Mesodermal cell (in vitro differentiated cells): Measurements from ENCODE around the gene APBA2.

Source experiments
- H3K27ac ChIP-seq: 2 replicates; pipeline ENCODE4 v1.7.0; 2013; ENCODE audit warnings: mild to moderate bottlenecking, low read depth, low read length, moderate library complexity; ENCODE audit not compliant: severe bottlenecking
- H3K36me3 ChIP-seq: 2 replicates; pipeline ENCODE4 v1.7.1; 2013; ENCODE audit warnings: mild to moderate bottlenecking, low read length, moderate library complexity; ENCODE audit not compliant: control insufficient read depth, insufficient read depth
- H3K4me1 ChIP-seq: one replicate; pipeline ENCODE4 v1.7.1; 2013; ENCODE audit warnings: mild to moderate bottlenecking, low read length; ENCODE audit not compliant: insufficient read depth, control insufficient read depth, poor library complexity, severe bottlenecking
- H3K4me3 ChIP-seq: 2 replicates; pipeline ENCODE4 v1.7.0; 2013; ENCODE audit warnings: low read length, control low read depth, mild to moderate bottlenecking; ENCODE audit not compliant: insufficient read depth, poor library complexity, severe bottlenecking; ENCODE audit errors: extremely low read depth
- H3K9me3 ChIP-seq: 2 replicates; pipeline ENCODE4 v1.7.1; 2013; ENCODE audit warnings: mild to moderate bottlenecking, low read length, moderate library complexity; ENCODE audit not compliant: control insufficient read depth
- WGBS, 2 experiments: methylation state at CpG; one replicate each; pipeline ENCODE4 v1.1.5; 2013; ENCODE audit warnings: missing lambda C conversion rate in 2 of 2; ENCODE audit not compliant: insufficient coverage in 2 of 2; 5-methylcytosine and 5-hydroxymethylcytosine counted together

APBA2 gene

DNA sequence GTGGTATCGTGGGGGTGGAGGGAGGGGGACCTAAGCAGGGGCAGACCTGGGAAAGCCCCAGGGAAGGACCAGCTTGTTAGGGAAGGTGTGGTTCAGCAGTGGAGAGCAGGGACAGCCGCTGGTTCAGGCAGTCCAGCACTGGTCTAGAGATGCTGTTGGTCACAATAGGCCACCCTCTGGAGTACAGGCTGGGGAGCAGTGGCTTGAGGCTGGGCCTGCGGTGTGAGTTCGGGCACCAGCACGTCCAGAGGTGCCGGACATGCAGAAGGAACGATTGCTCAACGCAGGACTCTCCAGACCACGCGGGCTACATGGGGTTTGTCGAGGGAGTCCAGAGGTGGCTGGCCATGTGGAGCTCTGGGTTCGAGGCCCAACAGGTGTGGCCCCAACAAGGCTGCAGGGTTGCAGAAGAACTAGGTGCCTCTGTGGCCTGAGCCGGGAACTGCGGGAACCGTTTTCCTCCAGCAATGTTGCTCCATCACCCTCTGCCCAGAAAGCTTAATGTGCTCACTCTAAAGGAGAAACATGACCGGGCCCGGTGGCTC, 143.9 kb downstream of the APBA2 start:
- Histone ChIP-seq H3K9me3 (no peaks in the 10 kb centered on the region), H3K4me1 (no peaks in the 10 kb centered on the region)
- WGBS, 2 experiments, result 90 to 93% methylated on average over 15 to 17 of the region's 17 CpGs

DNA sequence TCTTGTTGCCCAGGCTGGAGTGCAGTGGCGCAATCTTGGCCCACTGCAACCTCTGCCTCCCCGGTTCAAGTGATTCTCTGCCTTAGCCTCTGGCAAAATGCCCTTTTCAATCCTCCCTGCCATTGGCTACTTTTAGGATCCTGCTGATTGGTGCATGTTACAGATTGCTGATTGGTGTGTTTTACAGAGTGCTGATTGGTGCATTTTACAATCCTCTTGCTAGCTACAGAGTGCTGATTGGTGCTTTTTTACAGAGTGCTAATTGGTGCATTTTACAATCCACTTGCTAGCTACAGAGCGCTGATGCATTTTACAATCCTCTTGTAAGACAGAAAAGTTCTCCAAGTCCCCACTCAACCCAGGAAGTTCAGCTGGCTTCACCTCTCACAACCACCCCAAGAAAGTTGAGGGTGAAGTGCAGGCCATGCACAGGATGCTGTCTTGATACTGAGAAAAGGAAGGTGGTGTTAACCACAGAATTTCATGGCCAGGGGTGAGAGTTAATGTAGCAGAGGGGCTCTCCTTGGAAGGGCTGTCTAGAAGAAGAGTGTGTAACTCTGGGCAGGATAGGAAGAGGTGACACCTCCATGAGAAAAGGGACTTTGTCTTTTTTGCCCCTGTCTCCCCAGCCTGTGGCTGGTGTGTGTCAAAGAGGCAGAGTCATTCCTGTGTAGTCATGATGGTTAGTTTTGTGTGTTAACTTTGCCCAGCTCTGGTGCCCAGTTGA, 145.9 kb downstream of the APBA2 start:
- Histone ChIP-seq H3K9me3 (no peaks in the 10 kb centered on the region), H3K36me3 (no peaks in the 10 kb centered on the region), H3K4me3 (no peak overlapping the region), H3K4me1 (no peaks in the 10 kb centered on the region), H3K27ac (no peak overlapping the region)
- 94 to 100% methylated on average over 2 to 3 of the region's 3 CpGs for WGBS, 2 experiments

More for the DNA sequence above, 143.9 kb downstream of the APBA2 start:
- Histone ChIP-seq H3K36me3 (no peaks in the 10 kb centered on the region), H3K27ac (no peak overlapping the region), H3K4me3 (no peak overlapping the region)

GRCh38 chr15:29032229-29032625, 146.5 kb downstream of the APBA2 start:
- Histone ChIP-seq H3K36me3 (no peaks in the 10 kb centered on the region), H3K9me3 (no peaks in the 10 kb centered on the region), H3K27ac (no peak overlapping the region), H3K4me3 (no peak overlapping the region), H3K4me1 (no peaks in the 10 kb centered on the region)
- WGBS, 2 experiments, result 84 to 92% methylated on average over 3 to 4 of the region's 4 CpGs

GRCh38 chr15:29032751-29033150, 147.0 kb downstream of the APBA2 start:
- no peaks in the 10 kb centered on the region for H3K4me1 ChIP-seq
- 97 to 100% methylated on average over 5 of the region's 5 CpGs for WGBS, 2 experiments
- no peaks in the 10 kb centered on the region for H3K36me3 ChIP-seq
- H3K4me3 ChIP-seq, result no peak overlapping the region
- no peaks in the 10 kb centered on the region for H3K9me3 ChIP-seq
- H3K27ac ChIP-seq, result no peak overlapping the region

GRCh38 chr15:29034151-29034550, 148.4 kb downstream of the APBA2 start:
- no peak overlapping the region for H3K27ac ChIP-seq
- H3K4me1 ChIP-seq, result no peaks in the 10 kb centered on the region
- WGBS, 2 experiments, result 60 to 64% methylated on average over 1 to 3 of the region's 3 CpGs
- no peaks in the 10 kb centered on the region for H3K36me3 ChIP-seq
- H3K9me3 ChIP-seq, result no peaks in the 10 kb centered on the region
- no peak overlapping the region for H3K4me3 ChIP-seq

GRCh38 chr15:29034593-29035335, 149.0 kb downstream of the APBA2 start:
- Histone ChIP-seq H3K9me3 (no peaks in the 10 kb centered on the region), H3K4me3 (no peak overlapping the region), H3K4me1 (no peaks in the 10 kb centered on the region), H3K27ac (no peak overlapping the region), H3K36me3 (no peaks in the 10 kb centered on the region)
- WGBS, 2 experiments, result 60 to 67% methylated on average over 1 of the region's 4 CpGs

DNA sequence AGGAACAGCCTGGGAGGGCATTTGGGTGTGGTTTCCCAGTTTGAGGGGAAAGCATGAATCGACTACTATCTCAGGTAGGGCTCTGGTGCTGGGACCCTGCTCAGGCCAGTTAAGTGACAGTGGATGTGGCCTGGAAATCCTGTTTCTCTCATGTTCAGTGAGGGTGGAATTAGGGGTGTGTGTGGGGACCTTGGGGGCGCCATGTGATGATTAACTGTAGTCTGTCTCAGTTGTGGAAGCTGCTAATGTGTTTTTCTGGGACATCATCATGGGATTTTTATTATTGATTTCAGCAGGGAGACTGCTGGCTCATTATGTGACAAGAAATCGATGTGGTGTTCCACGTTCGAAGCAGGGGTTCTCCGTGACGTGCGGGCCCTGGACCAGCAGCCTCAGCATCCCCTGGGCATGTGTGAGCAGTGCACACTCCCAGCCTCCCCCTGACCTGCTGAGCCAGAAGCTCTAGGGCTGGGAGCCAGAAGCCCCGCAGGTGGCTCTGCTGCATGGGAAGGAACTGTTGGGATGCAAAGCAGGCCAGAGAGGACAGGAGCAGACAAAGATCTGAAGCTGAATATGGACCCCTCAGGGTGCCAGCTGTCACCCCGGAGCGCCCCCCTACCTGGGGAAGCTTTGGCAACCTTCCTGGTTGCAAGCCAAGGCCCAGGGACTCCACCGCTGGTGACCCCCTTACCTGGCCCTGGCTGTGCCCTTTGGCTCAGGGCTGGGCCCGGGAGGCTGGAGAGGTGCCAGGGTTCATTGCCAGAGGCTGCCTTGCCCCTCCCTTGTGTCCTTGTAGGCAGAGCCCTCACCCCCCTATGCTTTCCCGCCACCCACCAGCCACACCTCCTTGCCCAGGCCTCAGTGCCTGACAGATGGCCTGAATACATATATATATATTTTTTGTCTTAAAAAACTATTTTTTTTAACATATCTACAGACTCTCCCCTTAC, 149.8 kb downstream of the APBA2 start:
- Histone ChIP-seq H3K27ac (no peak overlapping the region), H3K4me1 (no peaks in the 10 kb centered on the region)
- 91 to 92% methylated on average over 12 to 13 of the region's 14 CpGs for WGBS, 2 experiments

GRCh38 chr15:29037997-29038705, 152.4 kb downstream of the APBA2 start:
- no peaks in the 10 kb centered on the region for H3K9me3 ChIP-seq
- H3K4me1 ChIP-seq, result no peaks in the 10 kb centered on the region
- H3K36me3 ChIP-seq, result no peaks in the 10 kb centered on the region
- H3K4me3 ChIP-seq, result no peak overlapping the region
- no peak overlapping the region for H3K27ac ChIP-seq
- 93 to 94% methylated on average over 8 of the region's 9 CpGs for WGBS, 2 experiments

More for the DNA sequence above, 149.8 kb downstream of the APBA2 start:
- Histone ChIP-seq H3K36me3 (no peaks in the 10 kb centered on the region), H3K9me3 (no peaks in the 10 kb centered on the region), H3K4me3 (no peak overlapping the region)

GRCh38 chr15:29039466-29040369, 153.9 kb downstream of the APBA2 start:
- no peaks in the 10 kb centered on the region for H3K9me3 ChIP-seq
- H3K4me3 ChIP-seq, result no peak overlapping the region
- H3K27ac ChIP-seq, result no peak overlapping the region
- no peaks in the 10 kb centered on the region for H3K4me1 ChIP-seq
- WGBS, 2 experiments, result 82 to 91% methylated on average over 9 to 11 of the region's 13 CpGs
- H3K36me3 ChIP-seq, result no peaks in the 10 kb centered on the region
